Measurements from ENCODE around the gene ASXL1.

GRCh38 chr20:32431457-32431856, 73.3 kb downstream of the ASXL1 start:
- no peak for TF ChIP-seq POLR2A (IDR thresholded peaks at IDR 0.05)
- TF ChIP-seq CTCF (IDR thresholded peaks at IDR 0.05), result no peak

Measured in stomach (tissue), 4 donors.